Cardiac muscle cell (in vitro differentiated cells and primary cell): Measurements from ENCODE around the gene AKAP5. TPM values are rescaled to one million over a fixed set of nuclear protein-coding genes. Genes with fewer than 3 reads are reported as not detected.
A peak's percentile ranks its signal among the peaks of the same experiment; 100 is the strongest.

Experiments used
- DNase-seq, 2 donors: peaks; one replicate each; pipeline versions ENCODE4 v3.0.0 to v3.0.0-alpha.2; 2010 to 2017; ENCODE audit warnings: low read depth in 1 of 2, low spot score in 1 of 2
- H3K27ac ChIP-seq: fragments of 200-600 bp; sonication (generic); 2 replicates; pipeline ENCODE4 v1.5.1; 2016
- H3K27me3 ChIP-seq: fragments of 200-600 bp; sonication (generic); 2 replicates; pipeline ENCODE4 v1.6.0; 2016; ENCODE audit warnings: control low read depth
- H3K36me3 ChIP-seq: fragments of 200-600 bp; sonication (generic); 2 replicates; pipeline ENCODE4 v1.5.1; 2016; ENCODE audit warnings: control low read depth
- H3K4me1 ChIP-seq: fragments of 200-600 bp; sonication (generic); 2 replicates; pipeline ENCODE4 v1.8.1; 2017; ENCODE audit warnings: low read depth, mild to moderate bottlenecking, mixed run types
- H3K4me3 ChIP-seq: fragments of 200-600 bp; sonication (generic); 2 replicates; pipeline ENCODE4 v1.5.1; 2016; ENCODE audit warnings: mild to moderate bottlenecking
- H3K9me3 ChIP-seq: fragments of 200-600 bp; sonication (generic); 2 replicates; pipeline ENCODE4 v1.5.1; 2017; ENCODE audit warnings: low read depth, mild to moderate bottlenecking, control low read depth
- polyA plus RNA-seq: library from polyadenylated mRNA; unstranded; fragments of >200 nt; fragmentation: Nextera tagmentation; extraction: Ambion mirVana; gene quantifications from 2 replicates; pipeline ENCODE4 v1.2.1, GENCODE V29; 2016
- total RNA-seq: library from RNA; depleted of rRNA; stranded (reverse); fragments of >200 nt; gene quantifications from 2 replicates; pipeline ENCODE4 v1.2.3, GENCODE V29; 2016
- TF ChIP-seq, protein P1 (sequence below): IDR thresholded peaks from 2 replicates; pipeline ENCODE4 v1.5.1; 2012; ENCODE audit warnings: low read depth, mild to moderate bottlenecking, low read length

Gene AKAP5
- total and polyA plus RNA-seq, 2 experiments from 2014 or later: 0.18 to 0.63 TPM

DNA sequence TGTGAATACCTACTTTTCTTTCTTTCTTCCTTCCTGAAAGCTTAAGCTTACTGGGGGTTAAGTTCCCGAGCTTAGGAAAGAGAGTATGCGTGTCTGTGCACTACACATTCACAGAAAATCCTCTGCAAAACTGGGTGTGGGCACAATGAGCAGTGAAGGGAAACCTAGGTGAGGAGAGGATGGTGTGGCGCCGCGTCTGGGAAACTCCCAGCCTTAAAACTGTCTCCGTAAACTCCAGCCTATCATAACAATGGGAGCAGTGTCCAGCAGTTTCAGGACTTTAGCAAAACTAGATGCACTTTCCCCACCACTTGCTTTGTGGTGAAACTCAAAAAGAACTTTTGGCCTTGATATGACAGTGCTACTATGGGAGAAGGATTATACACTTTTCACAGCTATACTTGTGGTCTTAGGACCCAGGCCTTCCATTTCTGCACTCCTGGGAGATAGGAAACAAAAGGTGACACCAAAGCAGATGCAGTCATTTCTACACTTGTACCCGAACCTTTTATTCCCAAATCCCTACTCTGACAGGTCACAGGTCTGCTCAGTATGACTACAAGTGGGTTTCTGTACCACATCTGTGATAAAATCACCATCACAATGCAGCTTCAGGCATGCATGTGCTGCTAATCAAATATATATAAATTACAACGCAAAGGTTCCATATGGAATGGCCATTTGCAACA, 10.4 kb downstream of the AKAP5 start:
- Histone ChIP-seq H3K9me3 (no peaks in the 10 kb centered on the region), H3K27me3 (no peaks in the 10 kb centered on the region), H3K4me3 (no peak overlapping the region), H3K4me1 (no peaks in the 10 kb centered on the region), H3K27ac (peak overlapping the region; percentile 24), H3K36me3 (no peaks in the 10 kb centered on the region)
- no peak for DNase-seq
- TF ChIP-seq, protein P1, sequence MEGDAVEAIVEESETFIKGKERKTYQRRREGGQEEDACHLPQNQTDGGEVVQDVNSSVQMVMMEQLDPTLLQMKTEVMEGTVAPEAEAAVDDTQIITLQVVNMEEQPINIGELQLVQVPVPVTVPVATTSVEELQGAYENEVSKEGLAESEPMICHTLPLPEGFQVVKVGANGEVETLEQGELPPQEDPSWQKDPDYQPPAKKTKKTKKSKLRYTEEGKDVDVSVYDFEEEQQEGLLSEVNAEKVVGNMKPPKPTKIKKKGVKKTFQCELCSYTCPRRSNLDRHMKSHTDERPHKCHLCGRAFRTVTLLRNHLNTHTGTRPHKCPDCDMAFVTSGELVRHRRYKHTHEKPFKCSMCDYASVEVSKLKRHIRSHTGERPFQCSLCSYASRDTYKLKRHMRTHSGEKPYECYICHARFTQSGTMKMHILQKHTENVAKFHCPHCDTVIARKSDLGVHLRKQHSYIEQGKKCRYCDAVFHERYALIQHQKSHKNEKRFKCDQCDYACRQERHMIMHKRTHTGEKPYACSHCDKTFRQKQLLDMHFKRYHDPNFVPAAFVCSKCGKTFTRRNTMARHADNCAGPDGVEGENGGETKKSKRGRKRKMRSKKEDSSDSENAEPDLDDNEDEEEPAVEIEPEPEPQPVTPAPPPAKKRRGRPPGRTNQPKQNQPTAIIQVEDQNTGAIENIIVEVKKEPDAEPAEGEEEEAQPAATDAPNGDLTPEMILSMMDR: no peak

DNA sequence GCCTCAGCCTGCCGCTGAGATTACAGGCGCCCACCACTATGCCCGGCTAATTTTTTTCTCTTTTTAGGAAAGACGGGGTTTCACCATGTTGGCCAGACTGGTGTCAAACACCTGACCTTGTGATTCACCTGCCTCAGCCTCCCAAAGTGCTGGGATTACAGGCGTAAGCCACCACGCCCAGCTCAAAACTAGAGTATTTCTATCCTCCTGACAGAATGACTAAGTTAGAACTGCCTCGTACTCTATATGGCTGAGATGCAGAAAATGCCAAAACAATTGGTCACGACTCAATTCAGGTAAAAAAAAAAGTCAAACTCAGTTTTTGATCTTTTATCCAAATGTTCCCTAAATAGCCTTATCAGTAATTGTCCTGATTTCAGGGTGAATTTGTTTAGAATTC, 11.1 kb downstream of the AKAP5 start:
- no peak for DNase-seq
- TF ChIP-seq, protein P1: no peak
- H3K9me3 ChIP-seq: no peaks in the 10 kb centered on the region
- no peaks in the 10 kb centered on the region for H3K4me1 ChIP-seq
- H3K27me3 ChIP-seq: no peaks in the 10 kb centered on the region
- no peaks in the 10 kb centered on the region for H3K36me3 ChIP-seq
- H3K4me3 ChIP-seq: no peak overlapping the region
- no peak overlapping the region for H3K27ac ChIP-seq

DNA sequence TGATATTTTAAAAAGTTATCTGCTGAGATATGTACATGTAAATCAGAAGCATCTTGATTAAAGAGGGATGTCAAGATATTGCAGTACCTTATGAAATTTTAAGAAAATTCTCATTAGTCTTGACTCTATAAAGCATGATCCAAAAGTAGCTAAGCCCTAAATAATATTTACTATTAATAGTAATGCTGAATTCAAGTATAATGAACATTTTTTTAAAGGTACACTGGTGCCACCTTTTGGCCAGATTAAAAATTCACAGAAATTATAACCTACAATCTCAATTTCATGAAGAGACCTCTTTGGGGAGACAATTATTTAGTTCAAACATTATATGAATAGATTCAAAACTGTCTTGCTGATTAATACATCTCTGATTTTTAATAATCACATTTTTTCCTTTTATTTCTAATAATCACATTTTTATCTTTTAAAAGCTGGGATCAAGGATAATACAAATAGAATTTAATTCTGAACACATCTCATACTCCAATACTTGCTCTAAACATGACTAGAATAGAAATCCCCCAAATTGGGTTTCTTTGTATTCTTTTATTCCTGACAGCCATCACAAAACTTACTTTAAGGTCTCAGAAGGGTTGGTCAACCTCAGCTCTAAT, 13.4 kb downstream of the AKAP5 start:
- Histone ChIP-seq H3K27me3 (no peaks in the 10 kb centered on the region), H3K36me3 (no peaks in the 10 kb centered on the region), H3K27ac (no peak overlapping the region), H3K4me3 (no peak overlapping the region), H3K4me1 (no peaks in the 10 kb centered on the region), H3K9me3 (no peaks in the 10 kb centered on the region)
- peak in 1 of 2 donors; percentile 56 for DNase-seq
- TF ChIP-seq, protein P1: peak; percentile 40

DNA sequence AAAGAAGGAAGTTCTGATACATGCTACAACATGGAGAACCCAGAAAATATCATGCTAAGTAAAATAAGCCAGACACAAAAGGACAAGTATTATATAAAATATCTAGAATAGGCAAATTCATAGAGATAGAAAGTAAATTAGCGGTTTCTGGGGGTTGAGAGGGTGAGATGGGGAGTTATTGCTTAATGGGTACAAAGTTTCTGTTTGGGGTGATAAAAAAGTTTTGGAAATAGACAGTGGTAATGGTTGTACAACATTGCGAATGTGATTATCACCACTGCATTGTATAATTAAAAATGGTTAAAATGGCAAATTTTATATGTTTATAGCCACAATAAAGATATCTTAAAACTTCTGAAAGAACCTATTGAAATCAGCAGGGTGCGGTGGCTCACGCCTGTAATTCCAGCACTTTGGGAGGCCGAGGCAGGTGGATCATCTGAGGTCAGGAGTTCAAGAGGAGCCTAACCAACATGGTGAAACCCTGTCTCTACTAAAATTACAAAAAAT, 23.3 kb downstream of the AKAP5 start:
- no peaks in the 10 kb centered on the region for H3K4me1 ChIP-seq
- TF ChIP-seq, protein P1: no peak

DNA sequence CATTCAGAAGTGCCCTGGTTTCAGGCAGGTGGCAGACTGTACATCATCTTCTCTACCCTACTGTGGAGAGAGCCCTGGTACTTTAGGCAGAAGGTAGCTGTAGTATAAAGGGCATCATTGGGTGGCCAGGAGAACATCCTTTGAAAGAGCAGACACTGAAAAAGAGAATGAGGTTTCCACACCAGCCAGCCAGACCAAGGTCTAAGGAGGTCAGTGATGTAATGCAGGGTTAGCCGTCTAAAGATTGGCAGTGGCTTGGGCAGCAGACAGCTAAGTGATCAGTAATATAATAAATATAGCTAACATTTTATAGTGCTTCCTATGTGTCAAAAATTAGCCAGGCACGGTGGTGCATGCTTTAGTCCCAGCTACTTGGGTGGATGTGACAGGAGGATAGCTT, 26.3 kb downstream of the AKAP5 start:
- peaks cover 20% of the 10 kb centered on the region for H3K36me3 ChIP-seq
- H3K4me3 ChIP-seq: no peak overlapping the region
- no peaks in the 10 kb centered on the region for H3K9me3 ChIP-seq
- no peaks in the 10 kb centered on the region for H3K27me3 ChIP-seq
- H3K27ac ChIP-seq: no peak overlapping the region
- DNase-seq: no peak
- TF ChIP-seq, protein P1: no peak
- H3K4me1 ChIP-seq: no peaks in the 10 kb centered on the region

More for the DNA sequence above, 23.3 kb downstream of the AKAP5 start:
- H3K9me3 ChIP-seq: no peaks in the 10 kb centered on the region
- H3K36me3 ChIP-seq: peaks cover 28% of the 10 kb centered on the region
- H3K27ac ChIP-seq: no peak overlapping the region
- no peak for DNase-seq
- no peaks in the 10 kb centered on the region for H3K27me3 ChIP-seq
- no peak overlapping the region for H3K4me3 ChIP-seq
